Measurements from ENCODE around the gene CYP19A1. TPM values are rescaled to one million over a fixed set of nuclear protein-coding genes. Genes with fewer than 3 reads are reported as not detected.
A peak's percentile ranks its signal among the peaks of the same experiment; 100 is the strongest.

CYP19A1 gene
- total RNA-seq, 1 donor = not detected

GRCh38 chr15:51298620-51299019 lies 39.8 kb downstream of the CYP19A1 start:
- H3K4me3 ChIP-seq (ENCODE audit: low read depth, low read length) = no peak overlapping the region
- TF ChIP-seq CTCF (IDR thresholded peaks at IDR 0.05; ENCODE audit: insufficient read depth, low read depth, low read length) = no peak
- DNase-seq (ENCODE audit: low read depth) = no peak

DNA sequence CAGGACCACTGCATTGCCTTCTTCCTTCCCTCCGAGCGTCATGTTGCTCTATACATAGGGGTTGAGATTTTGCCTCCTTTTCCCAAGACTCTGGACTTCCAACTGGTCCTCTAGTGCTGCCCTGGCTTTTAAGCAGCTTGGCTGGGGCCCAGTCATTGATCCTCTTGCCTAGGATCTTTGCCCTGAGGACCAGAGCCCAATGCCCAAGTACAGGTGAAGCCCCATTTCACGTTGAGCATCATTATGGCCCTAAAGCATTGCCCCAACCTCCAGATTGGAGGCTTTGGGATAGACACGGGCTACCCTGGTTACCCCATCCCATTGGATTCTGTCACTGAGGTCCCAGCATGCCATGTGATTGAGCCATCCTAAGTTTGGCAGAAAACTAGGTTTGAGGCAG lies 47.7 kb downstream of the CYP19A1 start:
- no peak for TF ChIP-seq CTCF (IDR thresholded peaks at IDR 0.05; ENCODE audit: insufficient read depth, low read depth, low read length)
- DNase-seq (ENCODE audit: low read depth) = no peak
- H3K4me3 ChIP-seq (ENCODE audit: low read depth, low read length) = no peak overlapping the region

DNA sequence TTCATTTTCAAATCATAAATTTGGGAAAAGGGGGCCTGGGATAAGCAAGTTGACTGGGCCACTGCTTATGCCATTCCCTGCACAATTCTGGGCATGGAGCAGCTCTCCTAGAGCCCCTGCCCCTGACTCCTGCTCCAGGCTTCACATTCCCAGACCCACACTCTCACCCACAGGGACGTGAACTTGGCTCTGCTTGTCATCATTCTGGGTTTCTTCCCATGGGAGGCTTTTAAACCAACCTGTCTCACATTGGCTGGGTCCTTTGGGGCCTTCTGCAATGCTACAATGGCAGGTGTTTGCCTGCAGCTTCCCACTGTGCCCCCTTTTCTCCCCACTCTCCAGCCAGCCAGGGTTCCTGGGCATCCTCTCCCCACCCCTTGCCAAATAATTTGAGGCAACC lies 49.1 kb downstream of the CYP19A1 start:
- H3K4me3 ChIP-seq (ENCODE audit: low read depth, low read length) = no peak overlapping the region
- TF ChIP-seq CTCF (IDR thresholded peaks at IDR 0.05; ENCODE audit: insufficient read depth, low read depth, low read length) = no peak
- DNase-seq (ENCODE audit: low read depth) = no peak

DNA sequence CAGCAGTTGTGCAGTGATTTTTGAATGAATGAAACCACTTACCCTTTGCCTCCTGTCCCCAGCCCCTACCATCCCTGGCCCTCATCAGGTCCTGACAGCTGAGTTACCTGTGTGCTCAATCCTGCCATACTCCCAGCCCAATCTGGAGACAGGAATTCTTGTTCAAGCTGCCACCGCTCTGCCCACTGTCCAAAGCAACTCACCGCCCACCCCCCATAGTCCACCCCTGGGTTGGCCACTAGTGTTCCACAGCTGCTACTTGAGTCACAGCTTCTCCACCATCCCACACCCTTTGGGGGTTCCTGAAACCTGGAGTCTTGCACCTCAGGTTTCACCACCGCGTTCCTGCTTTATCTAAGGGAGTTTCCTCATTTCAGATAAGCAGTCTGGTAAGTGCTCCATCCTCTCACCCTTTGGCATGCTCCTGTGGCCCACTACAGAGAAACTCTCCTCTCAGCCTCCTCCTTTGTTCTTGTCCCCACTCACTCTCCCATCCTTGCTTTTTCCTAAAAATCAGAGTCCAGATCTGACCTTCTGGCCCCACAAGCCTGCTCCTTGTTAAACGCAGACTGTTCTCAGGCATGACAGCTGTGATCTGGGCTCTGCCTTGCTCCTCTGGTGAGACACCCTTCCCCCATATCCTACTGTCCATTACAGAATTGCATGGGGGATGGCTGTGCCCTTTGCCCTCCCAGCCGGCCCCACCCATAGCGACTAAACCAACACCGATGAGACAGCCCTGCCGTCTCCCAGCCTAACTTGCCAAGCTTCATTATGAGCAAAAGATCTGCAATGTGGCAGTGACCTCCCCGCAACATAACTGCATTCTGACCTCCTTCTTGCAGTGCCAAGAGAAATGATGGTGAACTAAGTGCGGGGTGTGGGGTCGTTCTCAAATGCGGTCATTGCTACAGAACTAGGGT lies 50.0 kb downstream of the CYP19A1 start:
- no peak for TF ChIP-seq CTCF (IDR thresholded peaks at IDR 0.05; ENCODE audit: insufficient read depth, low read depth, low read length)
- no peak overlapping the region for H3K4me3 ChIP-seq (ENCODE audit: low read depth, low read length)
- DNase-seq (ENCODE audit: low read depth) = peak; percentile 39

- peak; percentile 12 for TF ChIP-seq CTCF (IDR thresholded peaks at IDR 0.05; ENCODE audit: insufficient read depth, low read depth, low read length)
- H3K4me3 ChIP-seq (ENCODE audit: low read depth, low read length) = no peak overlapping the region
- DNase-seq (ENCODE audit: low read depth) = no peak
Measured at GRCh38 chr15:51286816-51287215, 51.6 kb downstream of the CYP19A1 start.

- TF ChIP-seq CTCF (IDR thresholded peaks at IDR 0.05; ENCODE audit: insufficient read depth, low read depth, low read length) = no peak
- no peak for DNase-seq (ENCODE audit: low read depth)
- H3K4me3 ChIP-seq (ENCODE audit: low read depth, low read length) = no peak overlapping the region
Measured at GRCh38 chr15:51285399-51285798, 53.0 kb downstream of the CYP19A1 start.

All from fibroblast of villous mesenchyme (primary cell).